Parathyroid adenoma (tissue), 2 donors: ENCODE data around the gene PKN1.
"Not testable (repeated sequence)": the region's sequence is repeated elsewhere in the genome, so short reads cannot be mapped to it uniquely, and the experiment has no call there.

Source experiments
- H2AFZ ChIP-seq: fragments of 300-600 bp; sonication (generic); one replicate; pipeline ENCODE4 v1.7.0; 2017; ENCODE audit warnings: antibody characterized with exemption, mild to moderate bottlenecking
- H3K27ac ChIP-seq: fragments of 300-600 bp; sonication (generic); one replicate; pipeline ENCODE4 v1.7.0; 2017
- H3K27me3 ChIP-seq: fragments of 300-600 bp; sonication (generic); one replicate; pipeline ENCODE4 v1.7.0; 2017; ENCODE audit warnings: low read length; ENCODE audit not compliant: control insufficient read depth, insufficient read depth
- H3K36me3 ChIP-seq: fragments of 300-600 bp; sonication (generic); one replicate; pipeline ENCODE4 v1.7.0; 2017; ENCODE audit warnings: low read length; ENCODE audit not compliant: control insufficient read depth, insufficient read depth
- H3K4me1 ChIP-seq: fragments of 300-600 bp; sonication (generic); one replicate; pipeline ENCODE4 v1.7.0; 2017; ENCODE audit warnings: control low read depth
- H3K4me2 ChIP-seq: fragments of 300-600 bp; sonication (generic); one replicate; pipeline ENCODE4 v1.7.0; 2017; ENCODE audit warnings: low read length
- H3K4me3 ChIP-seq: fragments of 300-600 bp; sonication (generic); one replicate; pipeline ENCODE4 v1.7.0; 2017; ENCODE audit warnings: low read depth, low read length
- H3K79me2 ChIP-seq: fragments of 300-600 bp; sonication (generic); one replicate; pipeline ENCODE4 v1.7.0; 2017; ENCODE audit warnings: control low read depth
- H3K9ac ChIP-seq: fragments of 300-600 bp; sonication (generic); one replicate; pipeline ENCODE4 v1.7.0; 2017; ENCODE audit warnings: mild to moderate bottlenecking
- H3K9me3 ChIP-seq: fragments of 300-600 bp; sonication (generic); one replicate; pipeline ENCODE4 v1.7.0; 2017; ENCODE audit warnings: low read length; ENCODE audit not compliant: control insufficient read depth
- CTCF ChIP-seq: fragments of 300-600 bp; sonication (generic); IDR thresholded peaks from one replicate; pipeline ENCODE4 v1.7.0; 2017; ENCODE audit warnings: antibody characterized with exemption, mild to moderate bottlenecking
- donor health status: primary hyperparathyroidism.

PKN1 gene

GRCh38 chr19:14450876-14451275 lies 17.8 kb downstream of the PKN1 start:
- Histone ChIP-seq H3K4me1 (no peaks in the 10 kb centered on the region), H3K9me3 (no peaks in the 10 kb centered on the region), H3K9ac (no peak overlapping the region), H3K79me2 (peaks cover 4% of the 10 kb centered on the region), H3K4me2 (no peak overlapping the region), H3K27ac (no peak overlapping the region), H3K4me3 (no peak overlapping the region), H2AFZ (no peak overlapping the region), H3K27me3 (no peaks in the 10 kb centered on the region), H3K36me3 (no peaks in the 10 kb centered on the region)
- no peak for TF ChIP-seq CTCF

- H2AFZ ChIP-seq, H3K36me3 ChIP-seq, H3K27ac ChIP-seq, H3K9me3 ChIP-seq, H3K4me2 ChIP-seq, H3K9ac ChIP-seq, H3K4me1 ChIP-seq, H3K27me3 ChIP-seq, H3K79me2 ChIP-seq, H3K4me3 ChIP-seq: not testable (repeated sequence)
Measured at GRCh38 chr19:14452303-14452702, 19.2 kb downstream of the PKN1 start.

- TF ChIP-seq CTCF = no peak
- H3K9me3 ChIP-seq = no peaks in the 10 kb centered on the region
- no peaks in the 10 kb centered on the region for H3K79me2 ChIP-seq
- H3K36me3 ChIP-seq = no peaks in the 10 kb centered on the region
- H3K4me3 ChIP-seq = no peak overlapping the region
- no peak overlapping the region for H3K27ac ChIP-seq
- no peak overlapping the region for H2AFZ ChIP-seq
- no peaks in the 10 kb centered on the region for H3K4me1 ChIP-seq
- no peak overlapping the region for H3K4me2 ChIP-seq
- no peaks in the 10 kb centered on the region for H3K27me3 ChIP-seq
- no peak overlapping the region for H3K9ac ChIP-seq
Measured at GRCh38 chr19:14459703-14460102, 26.6 kb downstream of the PKN1 start.

GRCh38 chr19:14460935-14461334 lies 27.8 kb downstream of the PKN1 start:
- no peaks in the 10 kb centered on the region for H3K79me2 ChIP-seq
- no peaks in the 10 kb centered on the region for H3K36me3 ChIP-seq
- no peak for TF ChIP-seq CTCF
- H2AFZ ChIP-seq = no peak overlapping the region
- no peaks in the 10 kb centered on the region for H3K27me3 ChIP-seq
- no peaks in the 10 kb centered on the region for H3K9me3 ChIP-seq
- H3K9ac ChIP-seq = no peak overlapping the region
- H3K4me3 ChIP-seq = no peak overlapping the region
- no peak overlapping the region for H3K4me2 ChIP-seq
- no peak overlapping the region for H3K27ac ChIP-seq
- no peaks in the 10 kb centered on the region for H3K4me1 ChIP-seq

GRCh38 chr19:14462401-14462800 lies 29.3 kb downstream of the PKN1 start:
- H3K9me3 ChIP-seq = not testable (repeated sequence)

GRCh38 chr19:14463747-14464146 lies 30.6 kb downstream of the PKN1 start:
- H2AFZ ChIP-seq = no peak overlapping the region
- no peak for TF ChIP-seq CTCF
- H3K4me3 ChIP-seq = no peak overlapping the region
- no peaks in the 10 kb centered on the region for H3K79me2 ChIP-seq
- H3K27ac ChIP-seq = no peak overlapping the region
- no peaks in the 10 kb centered on the region for H3K4me1 ChIP-seq
- H3K36me3 ChIP-seq = no peaks in the 10 kb centered on the region
- no peaks in the 10 kb centered on the region for H3K9me3 ChIP-seq
- H3K27me3 ChIP-seq = no peaks in the 10 kb centered on the region
- no peak overlapping the region for H3K9ac ChIP-seq
- H3K4me2 ChIP-seq = no peak overlapping the region

More at GRCh38 chr19:14462401-14462800, 29.3 kb downstream of the PKN1 start:
- not testable (repeated sequence) for H2AFZ ChIP-seq, H3K27ac ChIP-seq, H3K9ac ChIP-seq, H3K27me3 ChIP-seq, H3K36me3 ChIP-seq, H3K4me3 ChIP-seq, H3K4me2 ChIP-seq, H3K4me1 ChIP-seq, H3K79me2 ChIP-seq
